Stimulated activated CD4-positive, alpha-beta T cell treated with anti-CD3 and anti-CD28 coated beads, Interleukin-2, amount 100 ng/mL, for 24 hours (primary cell): ENCODE data around the gene DIS3L2.
"Not testable (repeated sequence)": the region's sequence is repeated elsewhere in the genome, so short reads cannot be mapped to it uniquely, and the experiment has no call there.

Experiments
- DNase-seq, 2 donors: peaks; one replicate each; pipeline ENCODE4 v3.0.0-alpha.2; 2020

The DIS3L2 gene

GRCh38 chr2:232378735-232379151, 417.2 kb downstream of the DIS3L2 start, which contains the start of gene ALPP:
Gene ALPP (plus strand): TSS chr2:232378751. CDS start chr2:232378803, 52 bp downstream.
- not testable (repeated sequence) for DNase-seq

DNA sequence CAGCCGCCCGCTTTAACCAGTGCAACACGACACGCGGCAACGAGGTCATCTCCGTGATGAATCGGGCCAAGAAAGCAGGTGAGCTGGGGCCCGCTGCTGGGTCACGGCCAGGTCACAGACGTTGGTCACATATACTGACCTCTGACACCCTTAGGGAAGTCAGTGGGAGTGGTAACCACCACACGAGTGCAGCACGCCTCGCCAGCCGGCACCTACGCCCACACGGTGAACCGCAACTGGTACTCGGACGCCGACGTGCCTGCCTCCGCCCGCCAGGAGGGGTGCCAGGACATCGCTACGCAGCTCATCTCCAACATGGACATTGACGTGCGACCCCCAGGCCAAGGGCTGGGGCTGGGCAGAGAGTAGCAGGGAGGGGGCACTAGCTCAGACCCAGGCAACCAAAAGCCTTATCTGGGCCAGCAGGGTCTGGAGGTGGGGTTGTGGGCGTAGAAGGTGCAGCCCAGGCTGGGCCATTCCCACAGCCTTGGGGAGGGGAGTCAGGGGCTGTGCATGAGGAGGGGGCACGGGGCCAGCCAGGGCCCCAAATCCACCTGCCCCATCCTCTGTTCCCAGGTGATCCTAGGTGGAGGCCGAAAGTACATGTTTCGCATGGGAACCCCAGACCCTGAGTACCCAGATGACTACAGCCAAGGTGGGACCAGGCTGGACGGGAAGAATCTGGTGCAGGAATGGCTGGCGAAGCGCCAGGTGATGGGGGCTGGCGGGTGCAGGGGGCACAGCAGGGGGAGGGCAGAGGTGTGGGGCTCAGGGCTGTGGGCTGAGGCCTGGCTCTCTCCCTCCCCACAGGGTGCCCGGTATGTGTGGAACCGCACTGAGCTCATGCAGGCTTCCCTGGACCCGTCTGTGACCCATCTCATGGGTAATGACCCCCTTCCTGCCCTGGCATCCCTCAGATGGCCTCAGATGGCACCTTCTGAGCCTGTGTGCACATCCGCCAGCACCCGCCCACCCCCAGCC, 418.4 kb downstream of the DIS3L2 start:
- DNase-seq, result not testable (repeated sequence)

DNA sequence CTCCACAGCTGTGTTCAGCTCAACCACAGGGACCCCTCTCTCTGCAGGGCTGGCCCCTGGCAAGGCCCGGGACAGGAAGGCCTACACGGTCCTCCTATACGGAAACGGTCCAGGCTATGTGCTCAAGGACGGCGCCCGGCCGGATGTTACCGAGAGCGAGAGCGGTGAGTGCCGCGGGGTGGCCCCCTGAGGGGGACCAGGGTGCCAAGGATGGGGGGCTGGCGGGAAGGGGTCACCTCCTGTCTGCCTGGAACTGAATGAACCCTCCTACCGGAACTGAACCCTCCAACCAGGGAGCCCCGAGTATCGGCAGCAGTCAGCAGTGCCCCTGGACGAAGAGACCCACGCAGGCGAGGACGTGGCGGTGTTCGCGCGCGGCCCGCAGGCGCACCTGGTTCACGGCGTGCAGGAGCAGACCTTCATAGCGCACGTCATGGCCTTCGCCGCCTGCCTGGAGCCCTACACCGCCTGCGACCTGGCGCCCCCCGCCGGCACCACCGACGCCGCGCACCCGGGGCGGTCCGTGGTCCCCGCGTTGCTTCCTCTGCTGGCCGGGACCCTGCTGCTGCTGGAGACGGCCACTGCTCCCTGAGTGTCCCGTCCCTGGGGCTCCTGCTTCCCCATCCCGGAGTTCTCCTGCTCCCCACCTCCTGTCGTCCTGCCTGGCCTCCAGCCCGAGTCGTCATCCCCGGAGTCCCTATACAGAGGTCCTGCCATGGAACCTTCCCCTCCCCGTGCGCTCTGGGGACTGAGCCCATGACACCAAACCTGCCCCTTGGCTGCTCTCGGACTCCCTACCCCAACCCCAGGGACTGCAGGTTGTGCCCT, 419.9 kb downstream of the DIS3L2 start:
- peak in 1 of 2 donors; percentile 34 for DNase-seq

DNA sequence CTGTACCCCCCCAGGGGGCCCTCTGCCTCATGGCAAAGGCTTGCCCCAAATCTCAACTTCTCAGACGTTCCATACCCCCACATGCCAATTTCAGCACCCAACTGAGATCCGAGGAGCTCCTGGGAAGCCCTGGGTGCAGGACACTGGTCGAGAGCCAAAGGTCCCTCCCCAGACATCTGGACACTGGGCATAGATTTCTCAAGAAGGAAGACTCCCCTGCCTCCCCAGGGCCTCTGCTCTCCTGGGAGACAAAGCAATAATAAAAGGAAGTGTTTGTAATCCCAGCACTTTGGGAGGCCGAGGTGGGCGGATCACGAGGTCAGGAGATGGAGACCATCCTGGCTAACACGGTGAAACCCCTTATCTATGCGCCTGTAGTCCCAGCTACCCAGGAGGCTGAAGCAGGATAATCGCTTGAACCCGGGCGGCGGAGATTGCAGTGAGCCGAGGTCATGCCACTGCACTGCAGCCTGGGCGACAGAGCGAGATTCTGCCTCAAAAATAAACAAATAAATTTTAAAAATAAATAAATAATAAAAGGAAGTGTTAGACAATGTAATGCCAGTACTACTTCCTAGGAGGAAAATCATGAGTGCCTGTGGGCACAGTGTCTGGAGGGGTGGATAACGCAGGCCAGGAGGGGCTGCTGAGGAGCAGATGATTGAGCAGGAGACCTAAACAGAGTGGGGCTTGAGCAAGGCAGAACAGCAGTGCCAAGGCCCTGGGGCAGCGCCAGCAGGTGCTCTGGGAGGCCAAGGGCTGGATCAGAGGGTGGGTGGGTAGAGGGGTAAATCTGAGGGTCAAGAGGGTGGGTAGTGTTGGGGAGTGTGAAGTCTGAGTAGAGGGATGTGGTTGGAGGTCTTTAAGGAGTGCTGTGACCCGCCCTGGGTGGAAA, 421.1 kb downstream of the DIS3L2 start:
- no peak for DNase-seq

DNA sequence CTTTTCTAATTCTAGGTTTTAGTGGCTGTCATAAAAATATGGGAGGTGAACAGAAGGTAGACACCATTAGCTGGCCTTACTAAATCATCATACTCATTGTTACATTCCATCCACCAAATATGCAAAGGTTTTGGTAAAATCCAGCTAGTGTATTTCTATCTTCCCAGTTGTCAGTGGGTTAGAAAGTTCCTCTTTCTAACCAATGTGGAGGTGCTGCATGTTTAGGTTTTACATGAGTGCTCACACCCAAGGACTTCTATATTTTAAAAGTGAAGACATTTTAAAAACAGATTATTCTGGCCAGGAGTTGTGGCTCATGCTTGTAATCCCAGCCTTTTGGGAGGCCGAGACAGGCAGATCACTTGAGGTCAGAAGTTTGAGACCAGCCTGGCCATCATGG, 423.0 kb downstream of the DIS3L2 start:
- DNase-seq, result no peak

GRCh38 chr2:232385058-232385457, 423.5 kb downstream of the DIS3L2 start:
- not testable (repeated sequence) for DNase-seq

- no peak for DNase-seq
Observed at GRCh38 chr2:232385660-232386489, 424.4 kb downstream of the DIS3L2 start.

DNA sequence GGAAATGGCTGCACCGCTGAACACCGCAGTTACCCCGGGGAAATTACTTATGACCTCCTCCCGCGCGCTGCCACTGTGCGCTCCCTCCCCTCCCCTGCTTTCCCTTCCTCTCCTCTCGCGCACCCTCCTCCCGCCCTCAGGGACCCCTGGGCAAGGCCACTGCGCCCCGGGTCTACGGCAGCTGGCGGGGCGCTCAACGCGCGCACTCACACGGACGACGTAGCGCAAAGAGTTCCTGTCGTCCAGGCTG, 424.9 kb downstream of the DIS3L2 start:
- no peak for DNase-seq
